Type B pancreatic cell (in vitro differentiated cells): ENCODE measurements around the gene DGLUCY. TPM values are rescaled to one million over a fixed set of nuclear protein-coding genes. Genes with fewer than 3 reads are reported as not detected.

Source experiments
- DNase-seq: peaks from one replicate; pipeline ENCODE4 v3.0.0; 2021; ENCODE audit warnings: mixed read lengths; ENCODE audit not compliant: unreplicated experiment; ENCODE audit errors: extremely low spot score
- H3K27ac Mint-ChIP-seq: 2 replicates; pipeline ENCODE4 v1.8.0; 2021; ENCODE audit warnings: mild to moderate bottlenecking, mixed read lengths
- H3K27me3 Mint-ChIP-seq: 2 replicates; pipeline ENCODE4 v1.8.0; 2021; ENCODE audit warnings: mixed read lengths
- H3K36me3 Mint-ChIP-seq: 2 replicates; pipeline ENCODE4 v1.8.0; 2021; ENCODE audit warnings: mixed read lengths
- H3K4me1 Mint-ChIP-seq: one replicate; pipeline ENCODE4 v1.8.0; 2021; ENCODE audit warnings: mixed read lengths; ENCODE audit not compliant: unreplicated experiment
- H3K4me3 Mint-ChIP-seq: 2 replicates; pipeline ENCODE4 v1.8.0; 2021; ENCODE audit warnings: mild to moderate bottlenecking, mixed read lengths
- H3K9me3 Mint-ChIP-seq: 2 replicates; pipeline ENCODE4 v1.8.0; 2021; ENCODE audit warnings: mixed read lengths
- total RNA-seq: library from RNA; stranded (reverse); gene quantifications from 2 replicates; pipeline ENCODE4 v1.2.1, GENCODE V29; 2021; ENCODE audit warnings: low replicate concordance
- TF ChIP-seq, protein P1 (sequence below): fragments of 200-600 bp; sonication (generic); conservative IDR thresholded peaks from 2 replicates; pipeline ENCODE4 v1.5.0; 2021; ENCODE audit warnings: antibody characterized with exemption, mild to moderate bottlenecking

The DGLUCY gene
- total RNA-seq, 1 donor from 2014 or later = 37.5 TPM

GRCh38 chr14:91170504-91171121 lies 56.7 kb downstream of the DGLUCY start:
- TF ChIP-seq, protein P1, sequence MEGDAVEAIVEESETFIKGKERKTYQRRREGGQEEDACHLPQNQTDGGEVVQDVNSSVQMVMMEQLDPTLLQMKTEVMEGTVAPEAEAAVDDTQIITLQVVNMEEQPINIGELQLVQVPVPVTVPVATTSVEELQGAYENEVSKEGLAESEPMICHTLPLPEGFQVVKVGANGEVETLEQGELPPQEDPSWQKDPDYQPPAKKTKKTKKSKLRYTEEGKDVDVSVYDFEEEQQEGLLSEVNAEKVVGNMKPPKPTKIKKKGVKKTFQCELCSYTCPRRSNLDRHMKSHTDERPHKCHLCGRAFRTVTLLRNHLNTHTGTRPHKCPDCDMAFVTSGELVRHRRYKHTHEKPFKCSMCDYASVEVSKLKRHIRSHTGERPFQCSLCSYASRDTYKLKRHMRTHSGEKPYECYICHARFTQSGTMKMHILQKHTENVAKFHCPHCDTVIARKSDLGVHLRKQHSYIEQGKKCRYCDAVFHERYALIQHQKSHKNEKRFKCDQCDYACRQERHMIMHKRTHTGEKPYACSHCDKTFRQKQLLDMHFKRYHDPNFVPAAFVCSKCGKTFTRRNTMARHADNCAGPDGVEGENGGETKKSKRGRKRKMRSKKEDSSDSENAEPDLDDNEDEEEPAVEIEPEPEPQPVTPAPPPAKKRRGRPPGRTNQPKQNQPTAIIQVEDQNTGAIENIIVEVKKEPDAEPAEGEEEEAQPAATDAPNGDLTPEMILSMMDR = no peak

DNA sequence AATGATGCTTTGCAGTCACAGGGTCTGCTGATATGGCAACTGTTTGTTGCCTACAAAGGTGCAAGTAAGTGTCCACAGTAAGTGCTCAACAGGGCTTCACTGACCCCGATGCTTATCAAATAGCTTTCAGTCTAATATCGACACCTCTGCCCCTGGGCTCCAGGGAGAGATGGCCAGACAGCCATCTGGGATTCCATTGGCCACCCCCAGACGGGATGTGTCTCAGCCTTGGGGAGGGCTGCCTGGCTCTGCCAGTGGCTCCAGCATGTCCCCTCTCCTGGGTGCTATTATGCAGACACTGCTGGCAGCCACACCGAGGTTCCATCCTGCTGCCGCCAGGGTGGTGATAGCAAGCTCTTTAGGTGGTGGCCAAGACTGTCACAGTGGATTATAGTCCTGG lies 57.4 kb downstream of the DGLUCY start:
- Mint-ChIP-seq H3K4me3 (no peak overlapping the region), H3K4me1 (peaks cover 5% of the 10 kb centered on the region), H3K9me3 (no peaks in the 10 kb centered on the region), H3K27me3 (no peaks in the 10 kb centered on the region), H3K27ac (no peak overlapping the region), H3K36me3 (peaks cover 4% of the 10 kb centered on the region)
- no peak for DNase-seq
- TF ChIP-seq, protein P1 = no peak

More at GRCh38 chr14:91170504-91171121, 56.7 kb downstream of the DGLUCY start:
- Mint-ChIP-seq H3K9me3 (no peaks in the 10 kb centered on the region), H3K27ac (no peak overlapping the region), H3K36me3 (peaks cover 4% of the 10 kb centered on the region), H3K4me1 (peaks cover 5% of the 10 kb centered on the region), H3K4me3 (no peak overlapping the region), H3K27me3 (no peaks in the 10 kb centered on the region)
- no peak for DNase-seq

DNA sequence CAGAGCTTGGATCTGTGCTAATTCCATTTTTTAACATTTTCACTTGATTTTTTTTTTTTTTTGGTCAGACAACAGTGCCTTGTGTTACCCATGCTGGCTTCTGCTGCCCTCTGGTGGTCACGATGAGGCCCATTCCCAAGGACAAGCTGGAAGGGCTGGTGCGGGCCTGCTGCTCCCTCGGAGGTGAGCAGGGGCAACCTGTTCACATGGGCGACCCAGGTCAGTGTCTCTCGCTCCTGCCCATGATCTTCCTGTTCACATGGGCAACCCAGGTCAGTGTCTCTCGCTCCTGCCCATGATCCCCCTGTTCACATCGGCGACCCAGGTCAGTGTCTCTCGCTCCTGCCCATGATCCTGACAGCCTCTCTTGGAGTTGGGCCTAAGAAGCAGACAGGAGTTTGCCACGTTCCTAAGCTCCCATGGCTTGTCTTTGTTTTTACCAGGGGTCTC lies 59.4 kb downstream of the DGLUCY start:
- Mint-ChIP-seq H3K4me3 (no peak overlapping the region), H3K36me3 (peaks cover 8% of the 10 kb centered on the region), H3K9me3 (no peaks in the 10 kb centered on the region), H3K27ac (no peak overlapping the region), H3K4me1 (peaks cover 9% of the 10 kb centered on the region), H3K27me3 (no peaks in the 10 kb centered on the region)
- DNase-seq = peak; percentile 84
- TF ChIP-seq, protein P1 = peak; percentile 96

DNA sequence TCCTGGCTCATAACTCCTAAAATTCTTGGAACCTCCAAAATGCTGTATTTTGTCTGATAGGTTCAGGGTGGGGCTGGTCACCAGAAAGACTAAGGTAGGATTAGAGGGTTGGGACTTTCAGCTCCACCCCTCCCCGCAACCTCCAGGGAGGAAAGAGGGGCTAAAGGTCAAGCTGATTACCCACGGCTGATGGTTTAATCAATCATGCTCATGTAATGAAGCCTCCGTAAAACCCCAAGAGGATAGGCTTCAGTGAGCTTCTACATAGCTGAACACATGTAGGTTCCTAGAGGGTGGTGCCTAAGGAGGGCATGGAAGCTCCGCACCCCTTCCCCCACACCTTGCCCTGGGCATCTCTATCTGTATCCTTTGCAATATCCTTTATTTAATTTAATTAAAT lies 60.0 kb downstream of the DGLUCY start:
- peaks cover 9% of the 10 kb centered on the region for H3K4me1 Mint-ChIP-seq
- no peak overlapping the region for H3K4me3 Mint-ChIP-seq
- no peaks in the 10 kb centered on the region for H3K9me3 Mint-ChIP-seq
- TF ChIP-seq, protein P1 = no peak
- H3K27ac Mint-ChIP-seq = no peak overlapping the region
- DNase-seq = no peak
- peaks cover 4% of the 10 kb centered on the region for H3K36me3 Mint-ChIP-seq
- H3K27me3 Mint-ChIP-seq = no peaks in the 10 kb centered on the region

DNA sequence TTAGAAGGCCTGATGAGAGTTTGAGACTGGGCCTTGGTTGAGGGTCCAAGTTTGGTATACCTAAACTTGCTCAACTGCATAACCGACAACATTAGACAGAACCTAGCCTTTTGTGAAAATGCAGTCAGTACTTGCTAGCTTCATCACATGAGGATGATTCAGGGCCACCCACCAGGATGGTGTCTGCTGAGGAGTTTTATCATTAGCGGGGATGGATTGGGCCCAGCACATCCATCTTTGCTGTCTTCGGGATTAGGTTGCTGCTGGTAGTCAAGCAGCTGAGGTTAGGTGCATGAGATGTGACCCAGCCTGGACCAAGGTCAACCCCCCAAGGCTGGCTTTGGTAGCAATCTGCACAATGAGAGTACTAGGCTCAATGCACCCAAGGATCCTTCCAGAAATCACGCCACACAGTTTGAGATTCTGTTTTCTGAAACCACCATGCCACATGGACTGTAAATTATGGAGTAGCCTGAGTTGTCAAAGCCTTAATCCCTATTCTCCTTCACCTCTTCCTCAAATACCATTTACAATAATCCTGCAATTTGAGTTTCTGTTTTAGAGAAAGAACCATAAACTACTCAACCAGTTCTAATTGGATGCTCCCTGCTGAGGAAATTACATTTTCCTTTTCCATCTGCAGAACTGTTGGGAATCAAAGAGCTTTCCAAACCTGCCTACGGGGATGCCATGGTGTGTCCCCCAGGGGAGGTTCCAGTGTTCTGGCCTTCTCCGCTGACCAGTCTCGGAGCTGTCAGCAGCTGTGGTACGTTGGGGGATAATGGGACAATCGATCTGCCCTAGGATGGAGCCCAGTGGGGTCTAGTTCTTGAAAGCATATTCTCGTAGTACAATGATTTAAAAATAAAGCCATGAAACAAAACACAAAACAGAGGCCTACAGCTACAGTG lies 61.7 kb downstream of the DGLUCY start:
- H3K9me3 Mint-ChIP-seq = no peaks in the 10 kb centered on the region
- TF ChIP-seq, protein P1 = no peak
- peaks cover 4% of the 10 kb centered on the region for H3K36me3 Mint-ChIP-seq
- no peak overlapping the region for H3K4me3 Mint-ChIP-seq
- H3K27ac Mint-ChIP-seq = no peak overlapping the region
- peaks cover 9% of the 10 kb centered on the region for H3K4me1 Mint-ChIP-seq
- H3K27me3 Mint-ChIP-seq = no peaks in the 10 kb centered on the region
- no peak for DNase-seq
